HEK293 (cell line): ENCODE results near the gene VEGFB.

Experiments used
- CTCF ChIA-PET: fragments of 350-600 bp; formaldehyde crosslinking; extraction: SDS; loops from one replicate; lab custom pipeline; 2021; ENCODE audit warnings: antibody characterized with exemption; lab: Yijun Ruan, JAX
- POLR2A ChIA-PET: fragments of 300-600 bp; formaldehyde crosslinking; extraction: SDS; loops from one replicate; lab custom pipeline; 2020; ENCODE audit warnings: antibody characterized with exemption, inconsistent platforms; lab: Yijun Ruan, JAX
- H3K27ac ChIP-seq: fragments of 200-500 bp; sonication (Bioruptor generic); 2 replicates; pipeline ENCODE4 v1.5.1; 2014; ENCODE audit warnings: low read depth, low read length, control low read depth, inconsistent platforms; ENCODE audit errors: extremely low read depth
- H3K36me3 ChIP-seq, 2 experiments: fragments of 200-500 bp in 1 of 2; sonication (Bioruptor generic) in 1 of 2; 1 replicate in 1 of 2; 2 replicates in 1 of 2; pipeline ENCODE4 v1.5.1; 2014 to 2017; ENCODE audit warnings: inconsistent platforms in 2 of 2, low read length in 2 of 2; ENCODE audit not compliant: control insufficient read depth in 2 of 2, insufficient read depth in 1 of 2
- H3K4me1 ChIP-seq: fragments of 200-500 bp; sonication (Bioruptor generic); 2 replicates; pipeline ENCODE4 v1.5.1; 2014; ENCODE audit warnings: mild to moderate bottlenecking, low read length, inconsistent platforms; ENCODE audit not compliant: control insufficient read depth, insufficient read depth
- H3K4me3 ChIP-seq: 2 replicates; pipeline ENCODE4 v1.5.1; 2011; ENCODE audit warnings: low read depth, mild to moderate bottlenecking, control low read depth, low read length, moderate library complexity
- H3K9me3 ChIP-seq: fragments of 200-500 bp; sonication (Bioruptor generic); 2 replicates; pipeline ENCODE4 v1.5.1; 2014; ENCODE audit warnings: low read depth, low read length, inconsistent platforms; ENCODE audit not compliant: control insufficient read depth, insufficient read depth
- EGR2 ChIP-seq: fragments of 450-650 bp; formaldehyde crosslinking; IDR thresholded peaks from 2 replicates; pipeline ENCODE4 v1.5.1; 2016; ENCODE audit warnings: low read depth, missing biosample characterization, missing genetic modification characterization
- GLIS1 ChIP-seq: fragments of 450-650 bp; formaldehyde crosslinking; IDR thresholded peaks from 2 replicates; pipeline ENCODE4 v1.5.1; 2016; ENCODE audit warnings: missing biosample characterization, missing genetic modification characterization
- OSR2 ChIP-seq: fragments of 450-650 bp; formaldehyde crosslinking; IDR thresholded peaks from 2 replicates; pipeline ENCODE4 v1.5.1; 2016; ENCODE audit warnings: missing biosample characterization, missing genetic modification characterization
- PRDM6 ChIP-seq: fragments of 450-650 bp; formaldehyde crosslinking; IDR thresholded peaks from 2 replicates; pipeline ENCODE4 v1.5.1; 2017; ENCODE audit warnings: missing biosample characterization, missing genetic modification characterization
- ZBTB49 ChIP-seq: fragments of 450-650 bp; formaldehyde crosslinking; IDR thresholded peaks from 2 replicates; pipeline ENCODE4 v1.5.1; 2016; ENCODE audit warnings: missing biosample characterization, missing genetic modification characterization, low read depth
- ZBTB6 ChIP-seq: fragments of 450-650 bp; formaldehyde crosslinking; IDR thresholded peaks from 2 replicates; pipeline ENCODE4 v1.5.1; 2017; ENCODE audit warnings: missing biosample characterization, missing genetic modification characterization
- ZEB2 ChIP-seq: fragments of 450-650 bp; formaldehyde crosslinking; IDR thresholded peaks from 2 replicates; pipeline ENCODE4 v1.5.1; 2016; ENCODE audit warnings: missing biosample characterization, missing genetic modification characterization
- ZFHX2 ChIP-seq: fragments of 450-650 bp; formaldehyde crosslinking; conservative IDR thresholded peaks from 2 replicates; pipeline ENCODE4 v1.5.1; 2016; ENCODE audit warnings: missing biosample characterization, missing genetic modification characterization
- ZIC2 ChIP-seq: fragments of 450-650 bp; formaldehyde crosslinking; IDR thresholded peaks from 2 replicates; pipeline ENCODE4 v1.5.1; 2016; ENCODE audit warnings: missing biosample characterization, missing genetic modification characterization
- ZNF132 ChIP-seq: fragments of 450-650 bp; formaldehyde crosslinking; IDR thresholded peaks from 2 replicates; pipeline ENCODE4 v1.5.1; 2017; ENCODE audit warnings: missing biosample characterization, missing genetic modification characterization, borderline replicate concordance
- ZNF366 ChIP-seq: fragments of 450-650 bp; formaldehyde crosslinking; conservative IDR thresholded peaks from 2 replicates; pipeline ENCODE4 v1.5.1; 2016; ENCODE audit warnings: missing biosample characterization, missing genetic modification characterization
- ZNF398 ChIP-seq: fragments of 450-650 bp; formaldehyde crosslinking; IDR thresholded peaks from 2 replicates; pipeline ENCODE4 v1.5.1; 2017; ENCODE audit warnings: missing biosample characterization, missing genetic modification characterization
- ZNF513 ChIP-seq: fragments of 450-650 bp; IDR thresholded peaks from 2 replicates; pipeline ENCODE4 v1.5.1; 2018; ENCODE audit warnings: missing biosample characterization, missing genetic modification characterization
- ZNF558 ChIP-seq: fragments of 450-650 bp; formaldehyde crosslinking; IDR thresholded peaks from 2 replicates; pipeline ENCODE4 v1.5.1; 2016; ENCODE audit warnings: missing biosample characterization, missing genetic modification characterization
- ZNF600 ChIP-seq: fragments of 450-650 bp; formaldehyde crosslinking; IDR thresholded peaks from 2 replicates; pipeline ENCODE4 v1.5.1; 2016; ENCODE audit warnings: missing biosample characterization, missing genetic modification characterization
- ZNF623 ChIP-seq: fragments of 450-650 bp; formaldehyde crosslinking; IDR thresholded peaks from 2 replicates; pipeline ENCODE4 v1.5.1; 2016; ENCODE audit warnings: missing biosample characterization, missing genetic modification characterization
- ZNF639 ChIP-seq: fragments of 450-650 bp; formaldehyde crosslinking; IDR thresholded peaks from 2 replicates; pipeline ENCODE4 v1.5.1; 2016; ENCODE audit warnings: missing biosample characterization, missing genetic modification characterization
- ZNF677 ChIP-seq: fragments of 450-650 bp; IDR thresholded peaks from 2 replicates; pipeline ENCODE4 v1.5.0; 2018; ENCODE audit warnings: missing biosample characterization, mild to moderate bottlenecking, missing genetic modification characterization, moderate library complexity
- ZNF768 ChIP-seq: fragments of 450-650 bp; formaldehyde crosslinking; IDR thresholded peaks from 2 replicates; pipeline ENCODE4 v1.5.1; 2018; ENCODE audit warnings: missing biosample characterization, mild to moderate bottlenecking, missing genetic modification characterization
- ZSCAN23 ChIP-seq: fragments of 450-650 bp; formaldehyde crosslinking; IDR thresholded peaks from 2 replicates; pipeline ENCODE4 v1.5.1; 2016; ENCODE audit warnings: missing biosample characterization, missing genetic modification characterization
- ZSCAN5A ChIP-seq: fragments of 450-650 bp; formaldehyde crosslinking; IDR thresholded peaks from 2 replicates; pipeline ENCODE4 v1.5.1; 2016; ENCODE audit warnings: missing biosample characterization, missing genetic modification characterization

Gene VEGFB

GRCh38 chr11:64259533-64260067 lies 25.2 kb downstream of the VEGFB start (continued):
- TF ChIP-seq ZNF600 (tag by site-specific recombination) (no peak), ZEB2 (tag by site-specific recombination) (0 out of 2 replicates have a peak, but pooled peaks have one; percentile 20)

- Histone ChIP-seq H3K27ac (no peak overlapping the region), H3K9me3 (no peaks in the 10 kb centered on the region), H3K4me1 (no peaks in the 10 kb centered on the region; the same call in 1 of the 2 replicates), H3K4me3 (no peak overlapping the region), H3K36me3 (peaks cover 0 to 79% of the 10 kb centered on the region in 2 experiments; a peak in 2 of 3 replicates)
- ChIA-PET POLR2A (interaction anchor here (0.7 to 0.9 kb wide), 2 partner anchors 8 to 75 kb away, joined by 3 read pairs; no protein-coding TSS in a partner anchor), CTCF (no interaction called here)
- TF ChIP-seq ZNF623 (peak; percentile 98), ZNF513 (tag by site-specific recombination) (peak; percentile 81), ZSCAN23 (tag by site-specific recombination) (no peak), ZIC2 (peak; percentile 62), ZFHX2 (tag by site-specific recombination) (peak; percentile 93), GLIS1 (tag by site-specific recombination) (peak; percentile 96), ZNF639 (tag by site-specific recombination) (no peak), EGR2 (tag by site-specific recombination) (peak; percentile 84), ZNF366 (tag by site-specific recombination) (no peak), ZBTB49 (no peak)
These were observed 25.8 kb downstream of the VEGFB start for GRCh38 chr11:64260147-64260708.

- H3K27ac ChIP-seq: no peak overlapping the region
- peaks cover 0 to 79% of the 10 kb centered on the region in 2 experiments; a peak in 2 of 3 replicates for H3K36me3 ChIP-seq
- ChIA-PET CTCF (interaction anchor here (0.6 kb wide), 1 partner anchor 109 kb away, joined by 3 read pairs; no protein-coding TSS in a partner anchor), POLR2A (no interaction called here)
- no peaks in the 10 kb centered on the region; the same call in 1 of the 2 replicates for H3K4me1 ChIP-seq
- no peaks in the 10 kb centered on the region for H3K9me3 ChIP-seq
- no peak overlapping the region for H3K4me3 ChIP-seq
- TF ChIP-seq OSR2: no peak
- TF ChIP-seq ZNF132 (tag by site-specific recombination): no peak
- no peak for TF ChIP-seq ZSCAN5A (tag by site-specific recombination)
- TF ChIP-seq ZNF677 (tag by site-specific recombination): no peak
- no peak for TF ChIP-seq PRDM6 (tag by site-specific recombination)
- TF ChIP-seq ZNF558 (tag by site-specific recombination): no peak
- no peak for TF ChIP-seq ZNF398 (tag by site-specific recombination)
- no peak for TF ChIP-seq ZBTB6 (tag by site-specific recombination)
- TF ChIP-seq ZNF768 (tag by site-specific recombination): no peak
These were observed 27.2 kb downstream of the VEGFB start for GRCh38 chr11:64261556-64262080.
